Left ventricle myocardium inferior (tissue), 1 donor: ENCODE data around the gene P2RX3. TPM values are rescaled to one million over a fixed set of nuclear protein-coding genes. Genes with fewer than 3 reads are reported as not detected.

Experiments used
- DNase-seq: peaks from one replicate; pipeline ENCODE4 v3.0.0-alpha.2; 2020
- H3K27ac ChIP-seq: fragments of 200-600 bp; replicated peaks from 2 replicates; pipeline ENCODE4 v1.8.0; 2021
- H3K27me3 ChIP-seq: fragments of 200-600 bp; 2 replicates; pipeline ENCODE4 v1.8.0; 2021; ENCODE audit warnings: low read depth
- H3K36me3 ChIP-seq: fragments of 200-600 bp; 2 replicates; pipeline ENCODE4 v1.8.0; 2021
- H3K4me1 ChIP-seq: fragments of 200-600 bp; 2 replicates; pipeline ENCODE4 v1.8.0; 2021
- H3K4me3 ChIP-seq: fragments of 200-600 bp; 2 replicates; pipeline ENCODE4 v1.8.0; 2021; ENCODE audit warnings: mild to moderate bottlenecking, moderate library complexity
- H3K9me3 ChIP-seq: fragments of 200-600 bp; replicated peaks from 2 replicates; pipeline ENCODE4 v1.8.0; 2021
- intact Hi-C: fragments of 100-400 bp; cut with micrococcal nuclease; formaldehyde crosslinking; loops from one replicate; pipeline ENCODE4 v1.11.0; 2022
- total RNA-seq: library from RNA; stranded (reverse); fragmentation: NEBNext Ultra II Directional; extraction: Animal tissue kit (Norgen Biotek cat#: 25700); gene quantifications from one replicate; pipeline ENCODE4 v1.2.1, GENCODE V29; 2021
- TF ChIP-seq, protein P1 (sequence below): fragments of 200-600 bp; IDR thresholded peaks from 2 replicates; pipeline ENCODE4 v1.8.0; 2021; ENCODE audit warnings: antibody characterized with exemption, mild to moderate bottlenecking, borderline replicate concordance
- donor health status: DM: no; HTN: yes; CAD: no; lungs with severe emphysema.

The P2RX3 gene
- total RNA-seq, 1 donor from 2014 or later, result 1.4 TPM

DNA sequence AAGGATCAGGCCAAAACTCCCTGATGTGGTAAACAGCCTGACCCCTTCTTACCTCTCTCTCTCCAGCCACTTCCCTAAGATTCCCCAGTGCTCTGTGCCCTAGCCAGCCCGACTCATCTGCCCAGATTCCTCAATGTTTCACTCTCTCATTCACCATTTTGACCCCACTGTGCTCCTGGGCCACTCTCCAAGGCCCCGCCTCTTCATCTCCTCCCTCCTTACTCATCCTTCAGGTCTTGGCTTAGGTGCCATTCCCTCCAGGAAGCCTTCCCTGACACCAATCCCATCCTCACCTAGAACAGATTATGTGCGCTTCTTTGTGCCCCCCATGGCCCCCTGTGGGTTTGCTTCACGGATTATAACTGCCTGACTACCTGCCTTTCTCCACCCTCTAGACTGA lies 75.5 kb downstream of the P2RX3 start:
- peaks cover 37% of the 10 kb centered on the region for H3K4me1 ChIP-seq
- intact Hi-C loops, result no loop called here

DNA sequence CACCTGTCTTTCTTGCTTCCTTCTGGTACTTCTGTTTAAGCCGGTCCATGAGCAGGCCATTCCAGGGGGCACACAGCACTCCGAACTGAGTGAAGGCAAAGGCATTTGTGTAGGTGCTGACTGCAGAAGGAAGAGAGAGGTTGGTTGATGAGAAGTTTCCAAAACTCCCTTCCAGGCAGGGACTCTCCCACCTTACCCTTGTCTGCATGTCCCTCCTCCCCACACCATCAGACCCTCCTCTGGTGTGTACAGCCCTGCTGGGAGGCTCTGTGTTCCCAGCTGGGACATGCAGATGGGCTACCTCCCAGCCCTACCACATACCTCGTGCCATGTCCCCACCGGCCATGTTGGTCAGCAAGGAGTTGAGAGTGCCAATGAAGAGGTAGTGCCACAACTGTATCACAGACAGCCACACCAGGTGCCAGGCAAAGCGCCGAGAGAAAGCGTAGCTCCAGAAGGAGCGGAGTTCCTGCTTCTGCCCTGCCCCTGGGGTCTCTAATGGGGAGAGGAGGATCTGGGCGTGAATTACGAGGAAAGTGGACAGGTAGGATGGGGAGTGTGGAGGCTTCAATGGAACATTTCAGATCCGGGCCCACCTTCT lies 76.6 kb downstream of the P2RX3 start:
- Histone ChIP-seq H3K4me1 (peaks cover 37% of the 10 kb centered on the region), H3K27ac (no peak overlapping the region), H3K36me3 (peaks cover 82% of the 10 kb centered on the region), H3K9me3 (no peaks in the 10 kb centered on the region), H3K27me3 (no peaks in the 10 kb centered on the region), H3K4me3 (no peak overlapping the region)
- DNase-seq, result no peak
- TF ChIP-seq, protein P1, sequence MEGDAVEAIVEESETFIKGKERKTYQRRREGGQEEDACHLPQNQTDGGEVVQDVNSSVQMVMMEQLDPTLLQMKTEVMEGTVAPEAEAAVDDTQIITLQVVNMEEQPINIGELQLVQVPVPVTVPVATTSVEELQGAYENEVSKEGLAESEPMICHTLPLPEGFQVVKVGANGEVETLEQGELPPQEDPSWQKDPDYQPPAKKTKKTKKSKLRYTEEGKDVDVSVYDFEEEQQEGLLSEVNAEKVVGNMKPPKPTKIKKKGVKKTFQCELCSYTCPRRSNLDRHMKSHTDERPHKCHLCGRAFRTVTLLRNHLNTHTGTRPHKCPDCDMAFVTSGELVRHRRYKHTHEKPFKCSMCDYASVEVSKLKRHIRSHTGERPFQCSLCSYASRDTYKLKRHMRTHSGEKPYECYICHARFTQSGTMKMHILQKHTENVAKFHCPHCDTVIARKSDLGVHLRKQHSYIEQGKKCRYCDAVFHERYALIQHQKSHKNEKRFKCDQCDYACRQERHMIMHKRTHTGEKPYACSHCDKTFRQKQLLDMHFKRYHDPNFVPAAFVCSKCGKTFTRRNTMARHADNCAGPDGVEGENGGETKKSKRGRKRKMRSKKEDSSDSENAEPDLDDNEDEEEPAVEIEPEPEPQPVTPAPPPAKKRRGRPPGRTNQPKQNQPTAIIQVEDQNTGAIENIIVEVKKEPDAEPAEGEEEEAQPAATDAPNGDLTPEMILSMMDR, result no peak
- intact Hi-C loops, result no loop called here

More for the DNA sequence above, 75.5 kb downstream of the P2RX3 start:
- TF ChIP-seq, protein P1, result no peak
- no peaks in the 10 kb centered on the region for H3K27me3 ChIP-seq
- H3K4me3 ChIP-seq, result no peak overlapping the region
- H3K9me3 ChIP-seq, result no peaks in the 10 kb centered on the region
- DNase-seq, result no peak
- H3K27ac ChIP-seq, result no peak overlapping the region
- H3K36me3 ChIP-seq, result peaks cover 90% of the 10 kb centered on the region

DNA sequence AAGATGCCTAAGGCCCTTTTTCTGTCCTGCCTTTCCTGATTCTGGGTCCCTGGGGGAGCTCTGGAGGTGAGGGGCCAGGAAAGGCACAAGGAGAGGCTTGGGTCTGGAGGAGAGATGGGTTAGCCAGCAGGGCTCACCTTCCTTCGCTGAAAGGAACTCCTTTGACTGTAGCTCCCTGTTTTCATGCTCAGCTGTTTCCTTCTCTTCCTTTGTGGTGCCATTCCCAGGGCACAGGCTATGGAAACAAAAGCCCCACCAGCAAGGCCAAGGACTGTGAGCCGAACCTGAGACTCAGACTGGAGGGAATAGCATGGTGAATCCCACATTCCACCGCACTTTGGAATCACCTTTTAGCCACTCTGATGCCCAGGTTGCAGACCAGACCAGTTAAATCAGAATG lies 78.3 kb downstream of the P2RX3 start:
- intact Hi-C loops, result no loop called here
- DNase-seq, result no peak
- Histone ChIP-seq H3K27me3 (no peaks in the 10 kb centered on the region), H3K9me3 (no peaks in the 10 kb centered on the region), H3K4me1 (peaks cover 34% of the 10 kb centered on the region), H3K36me3 (peaks cover 80% of the 10 kb centered on the region), H3K27ac (no peak overlapping the region), H3K4me3 (no peak overlapping the region)
- TF ChIP-seq, protein P1, result no peak

DNA sequence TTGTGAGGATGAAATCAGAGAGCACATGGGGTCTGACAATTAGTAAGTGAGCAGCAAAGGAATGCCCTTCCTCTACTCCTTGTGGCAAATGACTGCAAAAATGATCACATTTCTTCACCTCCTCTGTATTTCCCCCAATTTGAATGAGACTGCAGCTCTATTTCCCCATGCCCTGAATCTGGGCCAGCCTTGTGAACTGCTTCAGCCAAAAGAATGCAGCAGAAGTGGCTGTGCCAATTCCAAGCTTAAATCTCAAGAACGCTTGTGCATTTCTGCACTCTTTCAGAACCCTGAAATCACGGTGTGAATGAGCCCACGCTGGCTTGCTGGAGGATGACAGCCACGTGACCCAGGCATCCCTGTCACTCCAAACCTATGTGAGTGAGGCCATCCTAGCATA lies 78.9 kb downstream of the P2RX3 start:
- H3K36me3 ChIP-seq, result peaks cover 83% of the 10 kb centered on the region
- no peak overlapping the region for H3K27ac ChIP-seq
- no peak for DNase-seq

DNA sequence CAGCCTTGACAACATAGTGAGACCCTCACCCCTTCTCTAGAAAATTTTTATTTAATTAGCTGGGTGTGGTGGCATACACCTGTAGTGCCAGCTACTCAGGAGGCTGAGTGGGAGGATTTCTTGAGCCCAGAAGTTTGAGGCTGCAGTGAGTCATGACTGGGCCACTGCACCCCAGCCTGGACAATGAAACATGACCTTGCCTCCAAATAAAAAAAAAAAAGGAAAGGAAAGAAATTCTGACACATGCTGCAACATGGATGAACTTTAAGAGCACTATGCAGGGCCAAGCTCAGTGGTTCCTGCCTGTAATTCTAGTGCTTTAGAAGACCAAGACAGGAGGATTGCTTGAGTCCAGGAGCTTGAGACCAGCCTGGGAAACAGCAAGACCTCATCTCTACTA lies 80.0 kb downstream of the P2RX3 start:
- intact Hi-C loops, result no loop called here
- H3K4me3 ChIP-seq, result no peak overlapping the region
- no peaks in the 10 kb centered on the region for H3K9me3 ChIP-seq
- H3K27ac ChIP-seq, result no peak overlapping the region
- no peaks in the 10 kb centered on the region for H3K27me3 ChIP-seq
- DNase-seq, result no peak
- H3K36me3 ChIP-seq, result peaks cover 81% of the 10 kb centered on the region
- peaks cover 36% of the 10 kb centered on the region for H3K4me1 ChIP-seq
- TF ChIP-seq, protein P1, result no peak

More for the DNA sequence above, 78.9 kb downstream of the P2RX3 start:
- intact Hi-C loops, result no loop called here
- no peaks in the 10 kb centered on the region for H3K27me3 ChIP-seq
- peaks cover 39% of the 10 kb centered on the region for H3K4me1 ChIP-seq
- no peaks in the 10 kb centered on the region for H3K9me3 ChIP-seq
- TF ChIP-seq, protein P1, result no peak
- H3K4me3 ChIP-seq, result no peak overlapping the region
